Gastroesophageal sphincter (tissue), 3 donors: ENCODE data around the gene TM9SF4.

Source experiments
- CTCF ChIP-seq, 4 experiments: fragments of 200-600 bp in 2 of 4; fragments of 450-650 bp in 2 of 4; sonication (generic) in 1 of 4; IDR thresholded peaks; one replicate each; pipeline ENCODE4 v1.5.1; 2017 to 2019; ENCODE audit warnings: antibody characterized with exemption in 4 of 4, mild to moderate bottlenecking in 2 of 4, moderate library complexity in 2 of 4
- EP300 ChIP-seq: sonication (generic); formaldehyde crosslinking; IDR thresholded peaks from one replicate; pipeline ENCODE4 v1.6.1; 2017; ENCODE audit warnings: antibody characterized with exemption, mild to moderate bottlenecking

GRCh38 chr20:32190616-32191415 lies 81.3 kb downstream of the TM9SF4 start:
- TF ChIP-seq CTCF (IDR thresholded peaks at IDR 0.05), result peak in 1 of 4 experiments; percentile 2
- TF ChIP-seq EP300, result no peak
